GM21390 (cell line): ENCODE measurements around the gene LPIN1.
A peak's percentile ranks its signal among the peaks of the same experiment; 100 is the strongest.

Experiments used
- ATAC-seq: cut with Tn5 transposase; IDR thresholded peaks from one replicate; pipeline ENCODE4 v1.9.1; 2021; ENCODE audit not compliant: unreplicated experiment

The LPIN1 gene

DNA sequence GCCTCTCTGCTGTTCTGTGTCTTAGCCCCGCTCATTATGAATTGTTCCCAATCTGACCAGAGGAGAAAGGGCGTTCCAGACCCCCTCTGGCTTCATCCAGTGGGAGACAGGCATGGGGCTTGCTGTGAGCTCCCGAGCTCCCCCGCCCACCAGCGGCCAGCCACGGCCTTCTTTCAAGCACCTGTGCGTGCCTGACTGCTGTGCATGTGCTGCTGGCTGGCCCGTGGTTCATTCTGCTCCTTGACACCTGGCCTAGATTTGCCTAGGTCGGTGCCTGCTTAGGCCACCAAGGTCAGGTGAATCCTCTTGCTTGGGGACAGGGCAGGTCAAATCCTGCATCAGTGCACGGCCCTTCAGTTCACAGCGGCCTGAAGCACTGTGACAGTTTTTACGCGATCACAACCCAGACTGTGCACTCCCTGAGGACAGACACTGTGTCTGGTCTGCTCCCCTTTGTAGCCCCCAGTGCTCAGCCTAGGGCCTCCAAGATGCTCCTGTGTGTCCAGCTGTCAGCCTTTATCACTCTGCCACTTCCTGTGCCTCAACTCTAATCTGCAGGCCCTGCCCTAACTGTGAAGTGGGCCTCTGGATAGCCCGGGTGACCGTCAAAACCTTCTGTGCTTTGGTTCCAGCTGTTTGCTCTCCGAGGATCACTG is 3.6 kb upstream of the LPIN1 start:
- ATAC-seq: no peak

DNA sequence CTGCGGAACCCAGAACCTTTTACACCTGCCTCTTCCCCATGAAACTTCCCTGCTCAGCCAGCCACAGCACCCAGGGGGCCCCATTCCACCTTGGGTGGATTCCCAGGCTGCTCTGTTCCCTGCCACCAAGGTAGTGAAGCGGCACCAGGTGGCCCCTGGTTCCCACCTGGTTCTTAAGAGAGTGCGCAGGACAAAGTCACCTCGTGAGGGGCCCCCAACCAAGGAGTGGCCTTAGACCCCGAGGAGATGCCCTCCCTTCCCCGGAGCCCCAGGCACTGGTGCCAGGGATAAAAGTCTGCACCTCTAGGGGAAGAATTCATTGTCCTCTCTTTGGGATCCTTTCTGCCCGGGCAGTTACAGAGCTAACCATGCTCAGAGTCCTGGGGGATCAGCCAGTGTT is 3.1 kb upstream of the LPIN1 start:
- no peak for ATAC-seq

DNA sequence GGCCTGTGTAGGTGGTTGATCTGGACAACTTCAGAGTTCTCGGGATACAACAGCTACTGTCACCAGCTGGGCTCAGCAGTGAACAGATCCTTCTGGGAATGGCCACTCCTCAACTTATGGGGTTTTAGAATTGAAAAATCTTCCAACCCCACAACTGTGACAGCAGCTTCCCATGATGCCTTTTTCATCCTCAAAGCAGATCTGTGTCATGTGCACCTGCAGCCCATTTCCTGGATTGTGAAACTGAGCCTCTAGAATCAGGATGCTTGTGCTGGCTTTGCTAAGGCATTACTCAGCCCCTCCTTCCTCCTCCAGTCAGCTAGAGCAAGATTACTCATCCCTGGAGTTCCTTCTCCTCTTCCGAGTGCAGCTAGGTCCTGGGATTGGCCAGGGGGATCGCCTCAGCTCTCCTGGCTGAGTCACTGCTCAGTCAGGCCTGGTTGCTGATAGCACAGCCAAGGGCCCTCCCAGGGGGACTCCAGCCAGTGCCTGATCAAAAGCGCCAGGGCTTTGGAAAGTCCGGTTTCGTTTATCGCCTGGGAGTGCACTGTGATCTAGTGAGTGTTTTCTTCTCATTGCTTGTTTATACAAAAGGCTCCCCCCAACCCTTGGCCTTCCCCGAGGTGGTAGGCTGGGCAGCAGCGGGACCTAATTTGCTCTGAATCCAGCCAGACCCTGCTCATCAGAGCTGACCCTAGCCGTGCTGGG is 2.4 kb upstream of the LPIN1 start:
- ATAC-seq: peak; percentile 52

DNA sequence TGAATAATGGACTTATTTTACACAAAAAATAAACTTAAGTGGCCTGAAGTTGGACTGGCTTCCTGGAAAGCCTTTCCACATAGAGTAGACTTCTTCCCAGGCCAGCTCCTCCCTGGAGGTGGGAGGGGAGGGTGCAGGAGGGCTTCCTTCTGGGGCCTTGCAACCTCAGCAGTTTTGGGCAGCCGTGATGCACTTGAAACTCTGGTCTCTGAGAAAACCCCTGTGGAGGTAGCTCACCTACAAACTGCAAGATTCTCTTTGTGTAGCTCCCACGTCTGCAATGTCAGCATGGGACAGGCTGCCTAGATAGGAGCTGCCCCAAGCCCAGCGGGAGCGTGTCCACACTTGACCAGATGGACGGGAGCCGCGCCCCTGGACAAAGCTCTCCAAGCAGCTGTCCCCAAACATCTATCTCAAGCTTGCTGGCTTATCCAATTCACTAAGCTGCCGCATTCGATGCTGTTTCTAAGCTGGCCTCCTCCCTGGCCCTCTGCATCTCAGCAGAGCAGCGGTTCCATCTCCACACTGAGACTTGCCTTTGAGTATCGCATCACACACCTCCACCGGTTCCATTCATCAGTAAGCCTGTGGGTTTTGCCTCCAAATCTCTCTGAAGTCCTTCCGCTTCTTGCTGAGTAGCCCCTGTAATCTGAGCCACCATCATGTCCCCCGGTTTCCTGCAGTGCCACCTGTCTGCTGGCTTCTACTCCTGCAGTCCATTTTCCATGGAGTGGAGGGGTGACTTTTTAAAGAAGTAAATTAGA is 1.6 kb upstream of the LPIN1 start:
- no peak for ATAC-seq

DNA sequence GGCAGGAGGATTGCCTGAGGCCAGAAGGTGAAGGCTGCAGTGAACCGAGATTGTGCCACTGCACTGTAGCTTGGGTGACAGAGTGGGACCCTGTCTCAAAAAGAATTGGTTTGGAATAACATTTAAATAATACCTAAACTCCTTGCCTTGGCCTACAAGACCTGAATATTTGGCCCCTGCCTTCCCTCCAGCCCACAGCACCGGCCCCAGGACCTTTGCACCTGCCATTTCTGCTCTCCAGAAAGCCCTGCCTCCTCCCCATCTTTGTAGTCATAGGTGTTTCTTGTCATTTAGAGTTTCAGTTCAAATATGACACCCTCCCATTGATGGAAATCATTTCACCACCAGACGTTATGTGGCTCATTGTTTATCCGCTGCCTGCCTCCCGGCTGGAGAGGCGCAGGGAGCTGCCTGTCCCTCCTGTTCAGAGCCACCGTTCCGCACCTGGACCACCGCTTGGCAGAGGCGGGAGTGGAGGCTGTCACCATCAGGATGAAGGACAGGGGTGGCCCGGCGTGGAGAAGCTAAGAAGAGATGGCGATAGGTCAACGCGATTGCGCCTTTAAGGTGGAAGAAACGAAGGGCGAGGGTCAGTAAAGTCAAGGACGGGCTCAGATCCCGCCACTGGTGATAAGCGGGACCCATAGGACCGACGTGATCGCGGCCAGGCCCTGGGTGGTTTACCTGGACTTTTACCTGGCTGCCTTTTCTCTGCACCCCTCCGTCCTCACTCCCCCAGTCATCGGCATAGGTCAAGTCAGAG is 638 bp upstream of the LPIN1 start:
- ATAC-seq: no peak

DNA sequence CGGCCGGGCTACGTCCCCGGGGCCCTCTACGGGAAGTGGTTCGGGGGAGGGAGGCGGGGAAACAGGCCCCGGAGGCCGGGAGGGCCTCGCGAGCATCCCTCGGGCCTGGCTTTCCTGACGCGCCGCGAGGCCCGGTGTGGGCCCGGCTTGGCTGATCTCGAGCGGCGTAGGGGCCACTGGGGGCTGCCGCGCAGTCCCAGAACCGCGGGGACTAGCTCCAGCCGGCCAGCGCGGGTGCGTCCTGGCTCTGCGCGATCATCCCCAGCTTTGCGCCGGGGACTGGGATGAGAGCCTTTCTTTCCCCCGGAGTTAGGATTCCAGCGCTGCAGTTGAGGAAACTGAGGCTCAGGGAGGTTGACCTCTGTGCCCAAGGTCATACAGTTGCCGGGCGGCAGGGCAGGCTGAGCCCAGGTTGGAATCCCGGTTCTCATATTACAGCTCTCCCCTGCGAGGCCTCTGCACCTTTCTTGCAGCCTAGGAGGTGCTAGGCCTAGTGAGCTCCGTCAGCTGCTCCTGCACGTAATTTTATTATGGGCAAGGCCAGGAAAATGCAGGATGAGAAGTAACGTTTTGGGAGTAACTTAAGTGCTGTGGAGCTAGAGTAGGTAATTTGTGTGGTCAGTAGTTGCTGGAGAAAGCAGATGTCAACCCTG is 501 bp downstream of the LPIN1 start:
- ATAC-seq: no peak

DNA sequence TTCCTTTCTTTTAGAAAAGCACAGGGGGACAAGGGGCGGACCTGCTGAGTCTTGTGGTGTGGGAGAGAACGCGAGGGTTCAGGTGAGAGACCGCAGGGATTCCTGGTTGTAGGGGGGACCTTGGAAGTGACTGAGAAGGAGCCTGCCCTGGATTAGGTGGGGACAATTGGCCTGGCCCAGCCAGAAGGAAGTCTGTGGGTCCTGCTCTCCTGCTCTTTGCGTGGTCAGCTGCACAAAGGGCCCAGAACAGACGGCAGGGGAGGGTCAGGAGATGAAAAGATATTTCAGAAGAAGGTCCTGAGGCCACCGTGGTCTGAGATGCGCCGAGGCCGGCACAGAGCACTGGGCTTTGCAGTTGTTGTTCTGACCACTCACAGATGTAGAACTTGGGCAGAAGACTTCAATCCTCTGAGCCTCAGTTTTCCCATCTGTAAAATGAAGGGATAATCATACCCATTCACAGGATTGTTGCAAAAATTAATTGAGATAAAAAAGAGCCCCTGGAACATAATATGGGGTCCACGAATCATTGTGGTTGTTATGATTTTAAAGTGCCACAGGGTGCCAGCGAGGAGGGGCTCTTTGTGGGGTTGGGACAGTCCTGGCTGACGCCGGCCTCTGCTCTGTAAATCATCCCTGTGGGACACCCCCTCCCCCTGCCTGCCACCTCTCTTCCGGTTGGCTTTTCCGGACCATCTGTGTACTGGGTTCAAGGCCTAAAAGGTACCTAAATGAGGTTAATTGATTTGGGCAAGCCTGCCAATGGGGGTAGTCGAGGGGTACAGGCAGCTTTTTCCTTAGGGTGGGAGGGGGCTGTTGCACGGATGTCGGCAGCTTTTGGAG is 1.8 kb downstream of the LPIN1 start:
- ATAC-seq: no peak

DNA sequence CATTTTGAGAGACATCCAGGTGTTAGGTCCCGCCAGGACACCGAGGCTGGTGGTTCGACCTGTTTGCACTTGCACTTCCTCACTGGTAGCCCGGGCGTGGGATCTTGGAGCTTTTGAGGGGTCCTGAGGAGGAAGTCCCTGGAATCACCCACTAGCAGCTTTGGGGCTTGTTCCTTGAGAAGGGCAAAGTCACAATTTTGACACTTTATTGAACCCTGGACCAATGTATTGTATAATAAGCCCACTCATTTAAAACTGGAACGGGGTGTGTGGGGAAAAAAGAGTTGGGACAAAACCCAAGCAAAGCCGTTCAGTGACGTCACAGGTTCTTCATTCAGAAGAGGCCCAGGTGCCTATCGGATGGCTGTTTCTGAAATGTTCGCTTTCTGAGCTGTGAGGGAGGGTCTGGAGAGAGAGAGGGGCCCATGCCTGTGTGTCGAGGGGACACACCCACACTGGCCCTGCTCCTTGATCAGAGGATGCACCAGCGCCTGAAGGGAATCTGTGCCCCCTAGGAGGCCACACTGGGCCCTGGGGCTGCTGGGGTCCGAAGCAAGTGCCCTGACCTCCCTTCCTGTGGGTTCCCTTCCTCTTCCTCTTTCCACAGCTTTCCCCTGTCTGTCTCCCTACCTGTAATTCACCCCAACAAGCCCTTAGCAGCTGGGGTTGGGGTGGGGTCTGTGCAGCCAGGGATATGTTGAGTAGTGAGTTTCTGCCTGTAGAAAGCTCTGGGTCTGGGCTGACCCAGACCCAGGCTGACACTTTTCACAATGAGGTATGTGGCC is 2.6 kb downstream of the LPIN1 start:
- no peak for ATAC-seq

DNA sequence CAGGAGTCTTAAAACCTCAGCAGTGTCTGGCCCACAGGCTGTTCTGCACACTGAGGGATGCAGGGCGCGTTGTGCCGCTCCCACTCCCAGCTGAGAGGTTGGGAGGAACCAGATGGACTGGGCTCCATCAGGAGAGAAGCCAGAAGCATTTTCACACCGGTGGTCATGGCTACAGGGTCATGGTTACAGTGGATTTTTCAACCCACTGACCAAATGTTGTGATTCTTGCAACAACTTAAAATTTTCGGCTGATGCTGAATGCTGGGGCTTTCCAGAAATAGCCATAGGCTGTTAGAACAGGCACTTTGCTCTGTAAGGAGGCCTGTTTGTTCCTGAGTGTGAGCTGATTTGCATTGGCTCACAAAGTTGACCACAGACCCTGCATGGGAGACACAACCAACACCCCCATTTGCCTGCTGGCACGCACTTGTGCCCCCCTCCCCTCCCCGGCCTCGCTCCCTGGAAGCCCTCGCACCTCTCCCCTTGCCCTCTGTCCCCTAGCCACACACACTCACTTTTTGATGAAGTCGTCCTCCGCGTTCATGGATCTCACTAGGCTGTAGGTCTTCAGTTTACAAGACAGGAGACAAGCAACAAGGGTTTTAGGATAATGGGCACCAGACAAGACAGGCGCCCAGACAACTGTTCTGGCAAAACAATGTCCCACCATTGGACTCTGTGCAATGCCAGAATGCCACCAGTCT is 3.4 kb downstream of the LPIN1 start:
- peak; percentile 8 for ATAC-seq

DNA sequence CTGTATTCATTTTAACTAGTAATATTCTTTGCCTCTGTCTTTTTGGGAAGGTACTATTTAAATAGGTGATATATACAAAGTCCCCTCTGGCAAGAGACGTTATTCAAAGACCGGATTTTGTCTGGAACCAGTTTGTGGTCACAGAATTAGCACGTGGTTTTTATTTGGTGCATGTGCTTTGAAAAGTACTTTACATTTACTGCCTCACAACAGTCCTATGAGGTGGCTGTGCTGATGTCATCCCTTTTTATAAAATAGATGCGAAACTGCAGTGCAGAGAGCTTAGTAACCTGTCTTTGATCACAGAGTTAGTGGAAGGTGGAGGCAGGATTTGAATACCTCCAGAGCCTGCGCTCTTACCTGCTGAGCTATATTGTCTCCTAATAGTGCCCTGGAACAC is 4.0 kb downstream of the LPIN1 start:
- ATAC-seq: peak; percentile 35

DNA sequence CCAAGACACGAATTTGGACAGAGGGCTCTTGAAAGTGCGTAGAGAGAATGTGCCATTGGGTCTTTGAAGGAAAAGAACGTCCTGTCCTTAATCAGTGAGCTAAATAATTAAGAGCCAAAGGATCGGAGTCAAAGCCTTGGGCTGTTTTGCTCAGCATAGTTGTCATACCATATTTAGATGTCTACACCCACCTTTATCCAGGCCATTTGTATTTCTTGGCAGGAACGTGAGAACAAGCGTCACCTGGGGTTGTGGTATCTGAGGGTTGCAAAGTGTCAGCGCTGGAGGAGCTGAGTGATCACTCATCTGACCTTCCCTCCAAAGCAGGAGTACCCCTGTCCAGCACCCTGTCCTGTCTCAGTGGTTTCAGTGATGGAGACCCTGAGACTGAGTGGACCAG is 4.5 kb downstream of the LPIN1 start:
- ATAC-seq: no peak

DNA sequence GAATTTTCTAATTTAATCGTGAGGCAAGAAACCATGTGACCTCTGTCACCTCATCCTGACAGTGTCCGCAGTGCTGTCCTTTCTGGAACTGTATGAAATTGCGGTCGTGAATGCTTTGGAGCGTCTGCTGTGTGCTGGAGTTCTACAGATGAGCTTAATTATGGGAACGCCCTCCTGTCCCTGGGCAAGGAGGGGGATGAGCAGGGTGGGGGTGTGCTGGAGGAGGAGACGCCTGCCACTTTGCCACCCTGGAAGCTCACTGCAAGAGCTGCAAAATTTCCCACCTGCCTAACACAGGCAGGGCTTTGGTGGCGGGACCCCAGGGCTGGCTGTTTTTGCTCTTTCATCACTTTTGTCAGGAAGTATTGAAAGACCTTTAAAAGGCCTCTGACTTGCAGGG is 6.5 kb downstream of the LPIN1 start:
- no peak for ATAC-seq

DNA sequence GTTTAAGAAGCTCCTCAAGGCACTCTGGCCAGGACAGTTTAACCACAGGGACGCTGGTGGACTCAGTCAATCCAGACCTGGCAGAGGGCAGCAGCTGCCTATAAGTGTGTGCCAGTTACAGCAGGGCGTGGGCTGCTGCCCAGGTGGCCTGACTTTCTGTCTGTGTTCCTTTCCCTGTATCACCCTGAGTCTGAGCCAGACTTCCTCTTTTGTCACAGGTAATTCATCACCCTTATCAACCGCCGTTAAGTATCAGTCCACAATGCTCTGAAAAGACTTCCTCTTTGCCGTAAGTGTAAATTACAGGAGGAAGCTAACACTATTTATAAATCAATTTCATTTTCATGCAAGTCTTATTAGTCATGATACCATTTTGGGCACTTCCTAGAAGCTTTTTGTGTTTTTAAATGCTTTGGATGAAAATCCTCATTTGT is 7.0 kb downstream of the LPIN1 start:
- peak; percentile 65 for ATAC-seq

DNA sequence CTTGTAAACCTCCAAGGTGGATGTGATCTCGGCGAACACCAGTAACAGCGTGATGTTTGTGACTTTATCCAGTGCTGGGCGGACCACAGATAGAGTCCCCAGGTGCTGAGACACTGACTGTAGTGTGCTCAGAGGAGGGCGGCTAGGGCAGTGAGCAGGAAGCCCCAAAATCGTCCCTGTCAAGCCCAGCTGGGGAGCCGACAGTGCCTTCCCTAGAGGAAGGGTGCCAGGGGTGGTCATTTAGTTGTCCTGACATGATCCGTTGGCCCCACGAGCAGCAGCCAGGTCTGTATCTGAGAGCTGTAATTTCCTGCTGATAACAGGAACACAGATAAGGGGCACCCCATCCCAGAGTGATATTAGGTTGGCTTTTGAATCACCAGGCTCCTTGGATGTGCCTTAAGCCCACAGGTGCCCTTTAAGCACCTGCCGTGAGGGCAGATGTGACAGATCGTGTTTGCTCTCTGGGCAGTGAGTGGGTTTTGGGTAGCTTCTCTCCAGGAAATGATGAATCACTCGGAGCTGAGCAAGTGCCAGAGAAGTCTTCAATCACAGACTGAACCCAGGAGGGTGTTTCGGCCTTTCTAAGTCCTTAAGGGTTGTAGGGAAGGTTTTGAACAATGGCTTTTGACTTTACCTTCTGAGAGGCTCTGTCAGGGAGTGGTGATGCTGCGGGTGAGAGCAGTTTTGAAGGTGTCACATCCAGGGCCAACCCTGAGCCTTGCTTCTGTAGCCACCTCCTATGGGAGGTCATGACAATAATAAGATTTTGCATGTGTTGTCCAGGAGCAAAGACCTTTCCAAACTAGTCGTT is 7.7 kb downstream of the LPIN1 start:
- peak; percentile 22 for ATAC-seq

DNA sequence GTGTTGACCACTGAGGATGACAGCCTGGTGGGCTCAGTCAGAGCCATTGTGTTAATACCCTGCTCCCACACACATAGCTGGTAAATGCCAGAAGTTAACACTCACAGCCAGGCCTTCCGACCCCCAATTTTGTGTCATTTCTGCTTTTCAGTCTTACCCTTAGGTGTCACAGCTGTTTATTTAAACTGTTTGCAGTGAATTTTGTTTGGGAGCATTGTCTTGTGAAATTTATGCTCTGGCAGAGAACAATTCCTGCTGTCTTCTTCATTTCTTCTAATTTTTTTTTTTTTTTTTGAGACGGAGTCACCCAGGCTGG is 8.2 kb downstream of the LPIN1 start:
- peak; percentile 1 for ATAC-seq

DNA sequence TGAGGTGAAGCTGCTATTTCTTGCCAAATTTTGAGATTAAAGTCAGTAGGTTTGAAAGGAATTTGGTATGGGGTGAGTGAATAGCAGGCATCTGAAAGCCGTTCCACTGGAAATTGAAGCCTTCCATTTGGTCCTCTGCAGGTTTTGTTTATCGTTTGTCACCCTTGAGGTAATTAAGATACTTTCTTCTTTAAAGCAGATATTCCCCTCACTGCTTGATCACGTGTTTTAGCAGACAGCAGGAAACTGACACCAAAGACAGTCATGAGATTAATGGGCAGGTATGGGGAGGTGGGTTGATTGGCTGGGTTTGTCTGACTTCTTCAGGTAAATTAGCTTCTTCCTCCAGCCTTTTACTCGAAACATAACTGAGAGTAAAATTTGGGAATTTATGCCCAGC is 10.7 kb downstream of the LPIN1 start:
- ATAC-seq: no peak

DNA sequence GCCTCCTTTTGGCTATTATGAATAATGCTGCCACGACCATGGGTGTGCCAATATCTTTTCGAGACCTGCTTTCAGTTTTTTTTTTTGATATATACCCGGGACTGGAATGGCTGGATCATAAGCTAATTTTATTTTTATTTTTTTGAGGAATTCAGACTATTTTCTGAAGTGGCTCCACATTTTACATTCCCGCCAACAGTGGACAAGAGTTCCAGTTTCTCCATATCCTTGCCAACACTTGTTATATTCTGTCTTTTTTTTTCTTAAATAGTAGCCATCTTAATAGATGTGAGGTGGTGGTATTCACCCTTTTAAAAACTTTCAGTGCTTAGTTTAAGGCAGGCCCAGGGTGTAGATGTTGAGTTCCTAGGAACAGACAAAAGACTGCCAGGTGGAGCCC is 11.8 kb downstream of the LPIN1 start:
- no peak for ATAC-seq

DNA sequence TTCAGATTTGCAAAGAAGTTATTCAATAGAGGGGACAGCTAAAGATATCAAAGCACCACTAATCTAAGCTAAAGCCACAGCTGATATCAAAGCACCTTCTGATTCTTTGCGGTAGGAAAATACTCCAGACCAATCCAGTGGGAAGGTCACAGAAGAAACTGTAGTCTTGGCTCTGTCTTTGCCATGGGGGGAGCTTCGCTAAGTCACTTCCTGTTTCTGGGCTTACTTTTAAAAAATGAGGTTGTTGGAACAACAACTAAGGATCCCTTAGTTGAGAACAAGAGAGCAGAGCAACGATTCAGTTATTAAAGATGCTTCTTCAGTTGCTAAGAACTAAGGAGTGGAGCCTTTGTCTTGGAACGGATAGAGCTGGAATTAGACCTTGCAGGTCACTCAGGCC is 12.2 kb downstream of the LPIN1 start:
- no peak for ATAC-seq
